Uterus (tissue), 4 donors: ENCODE data around the gene FMNL2. TPM values are rescaled to one million over a fixed set of nuclear protein-coding genes. Genes with fewer than 3 reads are reported as not detected.

Source experiments
- DNase-seq, 2 donors: peaks; one replicate each; pipeline ENCODE4 v3.0.0-alpha.2; 2019 to 2020
- H3K27ac ChIP-seq, 2 donors: fragments of 200-600 bp; sonication (generic); 1 replicate in 1 of 2; 2 replicates in 1 of 2; pipeline ENCODE4 v1.5.1; 2016 to 2018
- H3K27me3 ChIP-seq, 2 donors: fragments of 200-600 bp; sonication (generic); one replicate each; pipeline ENCODE4 v1.5.1; 2018 to 2019; ENCODE audit warnings: control low read depth in 1 of 2
- H3K36me3 ChIP-seq, 2 donors: fragments of 200-600 bp; sonication (generic); one replicate each; pipeline ENCODE4 v1.5.1; 2019; ENCODE audit warnings: control low read depth in 1 of 2
- H3K4me1 ChIP-seq, 2 donors: fragments of 200-600 bp; sonication (generic); one replicate each; pipeline ENCODE4 v1.5.1; 2018 to 2019; ENCODE audit warnings: control low read depth in 1 of 2
- H3K4me3 ChIP-seq, 2 donors: fragments of 200-600 bp; sonication (generic); 1 replicate in 1 of 2; 2 replicates in 1 of 2; pipeline ENCODE4 v1.5.1; 2018 to 2019; ENCODE audit warnings: mild to moderate bottlenecking in 1 of 2
- H3K9me3 ChIP-seq, 2 donors: fragments of 200-600 bp; sonication (generic); one replicate each; pipeline ENCODE4 v1.5.1; 2019; ENCODE audit warnings: control low read depth in 1 of 2
- CTCF ChIP-seq, 4 experiments: fragments of 200-600 bp in 2 of 4; fragments of 450-650 bp in 2 of 4; sonication (generic) in 2 of 4; IDR thresholded peaks; one replicate each; pipeline ENCODE4 v1.5.1; 2016 to 2019; ENCODE audit warnings: antibody characterized with exemption in 4 of 4, mild to moderate bottlenecking in 2 of 4, moderate library complexity in 1 of 4
- POLR2A ChIP-seq, 2 donors: fragments of 450-650 bp; IDR thresholded peaks; one replicate each; pipeline ENCODE4 v1.6.1; 2016; ENCODE audit warnings: antibody characterized with exemption in 2 of 2, mild to moderate bottlenecking in 1 of 2, moderate library complexity in 1 of 2
- intact Hi-C: fragments of 100-400 bp; cut with DNase I; formaldehyde crosslinking; loops from one replicate; pipeline ENCODE4 v1.15.1; 2023; ENCODE audit warnings: low total_unique reads
- total RNA-seq, 4 donors: library from RNA; depleted of rRNA in 3 of 4; stranded (reverse); fragments of >200 nt in 3 of 4; gene quantifications; one replicate each; pipeline versions ENCODE4 v1.1.0 to v1.2.4, GENCODE V29; 2014 to 2023
- donor health status: DM: yes; HTN: yes; CAD: no.

The FMNL2 gene
- total RNA-seq, 4 donors from 2014 or later, result 10.0 to 66.9 (median 33.4) TPM

DNA sequence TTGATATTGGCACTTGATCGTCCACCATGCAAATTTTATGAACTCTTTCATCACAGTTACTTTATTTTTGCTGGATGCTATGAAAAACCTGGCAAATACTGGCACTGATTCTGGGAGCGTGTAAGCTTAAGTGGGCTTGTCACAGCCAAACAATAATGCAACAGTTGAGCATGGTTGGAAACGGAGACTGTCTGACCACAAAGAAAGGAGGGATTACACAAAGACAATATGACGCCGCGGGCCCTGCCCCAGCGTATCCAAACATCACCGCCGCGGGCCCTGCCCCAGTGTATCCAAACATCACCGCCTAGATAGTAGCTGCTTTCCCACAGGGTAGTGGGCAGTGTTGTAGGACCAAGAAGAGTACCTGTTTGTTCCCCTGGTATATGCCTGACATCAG is 246.4 kb downstream of the FMNL2 start:
- TF ChIP-seq CTCF (IDR thresholded peaks at IDR 0.05) (no peak), POLR2A (IDR thresholded peaks at IDR 0.05) (no peak)
- Histone ChIP-seq H3K4me3 (no peak overlapping the region), H3K9me3 (no peaks in the 10 kb centered on the region), H3K36me3 (no peaks in the 10 kb centered on the region), H3K27me3 (no peaks in the 10 kb centered on the region), H3K27ac (no peak overlapping the region), H3K4me1 (peaks cover 0 to 3% of the 10 kb centered on the region in 2 donors)
- DNase-seq, result no peak
- intact Hi-C loops, result no loop called here

DNA sequence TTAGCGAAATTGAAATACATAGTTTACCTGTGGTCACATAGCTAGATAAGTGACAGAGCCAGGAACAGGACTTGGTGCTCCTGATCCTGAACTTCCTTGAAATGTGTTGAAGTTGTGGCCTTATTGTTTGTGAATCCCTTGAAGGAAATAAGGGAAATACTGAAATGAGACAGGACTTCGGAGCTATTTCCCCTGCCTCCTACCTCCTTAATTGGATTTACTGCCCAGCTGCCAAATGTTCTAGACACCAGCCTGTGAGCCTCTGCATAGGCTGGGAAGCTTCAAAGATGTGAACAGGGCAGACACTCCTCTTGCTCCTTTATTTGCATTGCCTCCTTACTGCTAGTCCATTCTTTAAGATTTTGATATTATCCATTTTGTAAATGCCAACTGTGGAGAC is 247.1 kb downstream of the FMNL2 start:
- no peak for DNase-seq
- Histone ChIP-seq H3K36me3 (no peaks in the 10 kb centered on the region), H3K27me3 (no peaks in the 10 kb centered on the region), H3K27ac (no peak overlapping the region), H3K9me3 (no peaks in the 10 kb centered on the region), H3K4me3 (no peak overlapping the region), H3K4me1 (peaks cover 0 to 3% of the 10 kb centered on the region in 2 donors)
- intact Hi-C loops, result no loop called here
- TF ChIP-seq POLR2A (IDR thresholded peaks at IDR 0.05) (no peak), CTCF (IDR thresholded peaks at IDR 0.05) (no peak)

DNA sequence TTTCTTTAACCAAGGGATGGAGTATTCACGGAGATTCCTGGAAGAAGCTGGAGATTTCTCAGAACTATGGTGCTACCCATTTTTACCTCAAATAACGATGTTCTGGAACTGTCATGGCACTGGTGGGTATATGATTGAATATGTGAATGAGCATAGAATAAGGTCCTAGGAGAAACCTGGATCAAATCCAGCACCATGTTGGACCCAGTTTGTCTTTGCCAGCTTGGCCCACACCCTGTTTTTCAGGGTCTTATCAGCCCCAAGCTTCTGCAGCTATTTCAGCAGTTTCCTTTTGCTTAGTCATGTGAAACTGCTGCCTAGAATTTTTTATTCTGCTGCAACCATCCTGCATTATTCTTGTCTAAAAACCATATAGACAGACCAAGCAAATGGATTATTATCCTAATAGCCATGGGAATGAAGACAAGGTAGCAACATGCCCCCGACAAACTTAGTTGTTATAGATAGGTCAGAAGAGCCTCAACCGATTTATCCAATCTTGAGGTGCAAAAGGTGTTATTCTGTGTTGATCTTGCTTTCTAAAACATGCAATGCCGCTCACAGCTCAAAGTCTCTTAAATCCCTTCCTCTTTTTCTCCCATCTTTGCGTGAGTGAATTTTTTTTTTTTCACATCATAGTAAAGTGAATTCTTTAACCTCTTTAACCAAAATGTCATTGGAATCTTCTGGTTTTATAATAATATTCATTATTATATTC is 248.7 kb downstream of the FMNL2 start:
- Histone ChIP-seq H3K27me3 (no peaks in the 10 kb centered on the region), H3K27ac (no peak overlapping the region), H3K36me3 (no peaks in the 10 kb centered on the region), H3K4me3 (no peak overlapping the region), H3K9me3 (no peaks in the 10 kb centered on the region), H3K4me1 (no peaks in the 10 kb centered on the region)
- TF ChIP-seq CTCF (IDR thresholded peaks at IDR 0.05), result no peak
- TF ChIP-seq POLR2A (IDR thresholded peaks at IDR 0.05), result no peak
- intact Hi-C loops, result no loop called here
- DNase-seq, result no peak

DNA sequence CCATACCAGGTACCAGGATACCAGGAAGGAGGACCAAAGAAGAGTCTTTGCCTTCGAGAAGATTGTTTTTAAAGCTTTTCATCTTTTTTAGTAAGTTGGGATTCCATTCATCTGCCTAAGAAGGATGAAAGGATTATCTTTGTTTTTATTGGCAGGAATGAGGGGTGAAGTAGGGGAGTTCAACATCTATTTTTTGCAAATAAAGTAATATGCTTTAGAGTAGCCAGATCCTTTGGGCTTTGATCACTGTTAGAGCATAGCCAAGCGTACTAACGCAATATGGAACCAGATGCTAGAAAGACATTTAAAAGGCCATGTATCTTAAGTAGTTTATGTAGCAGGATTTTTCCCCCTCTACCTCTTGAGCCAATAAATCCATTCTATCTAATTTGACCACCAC is 249.3 kb downstream of the FMNL2 start:
- no peak overlapping the region for H3K27ac ChIP-seq
- no peak for DNase-seq
- no peaks in the 10 kb centered on the region for H3K36me3 ChIP-seq
- H3K4me3 ChIP-seq, result no peak overlapping the region
- H3K27me3 ChIP-seq, result no peaks in the 10 kb centered on the region
- intact Hi-C loops, result no loop called here
- no peaks in the 10 kb centered on the region for H3K9me3 ChIP-seq
- no peak for TF ChIP-seq CTCF (IDR thresholded peaks at IDR 0.05)
- no peaks in the 10 kb centered on the region for H3K4me1 ChIP-seq

DNA sequence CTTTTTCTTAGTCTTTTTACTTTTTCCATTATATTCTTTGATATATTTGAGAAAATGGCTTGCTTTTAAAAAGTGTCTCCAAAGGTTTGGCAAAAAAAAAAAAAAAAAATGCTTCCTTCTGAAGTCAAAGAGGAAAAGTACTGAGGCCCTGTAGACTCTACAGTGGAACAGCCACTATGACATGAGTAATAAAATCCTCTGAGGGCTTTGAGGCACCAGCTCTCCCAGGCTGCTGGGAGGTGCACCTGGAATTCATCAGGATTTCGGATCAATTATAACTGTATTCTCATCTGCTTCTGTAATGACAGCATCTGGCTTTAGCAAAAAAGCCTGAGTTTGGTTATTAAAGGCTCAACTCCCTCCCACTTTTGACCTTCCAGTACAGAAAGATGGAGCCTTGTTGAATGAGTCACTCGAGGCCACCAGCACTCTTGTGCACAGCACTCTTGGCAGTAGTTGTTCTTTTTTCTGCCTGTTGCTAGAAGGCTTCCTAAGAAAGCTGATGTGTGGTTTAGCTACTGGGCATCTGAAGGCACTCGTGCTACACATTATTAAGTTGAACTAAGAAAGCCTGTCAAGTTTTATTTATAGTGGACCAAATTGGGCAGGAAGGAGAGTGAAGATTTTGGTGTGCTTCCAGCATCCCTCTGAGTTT is 251.0 kb downstream of the FMNL2 start:
- Histone ChIP-seq H3K4me1 (no peaks in the 10 kb centered on the region), H3K27me3 (no peaks in the 10 kb centered on the region), H3K4me3 (no peak overlapping the region), H3K36me3 (no peaks in the 10 kb centered on the region), H3K9me3 (no peaks in the 10 kb centered on the region), H3K27ac (no peak overlapping the region)
- DNase-seq, result no peak
- intact Hi-C loops, result no loop called here
- TF ChIP-seq CTCF (IDR thresholded peaks at IDR 0.05) (no peak), POLR2A (IDR thresholded peaks at IDR 0.05) (no peak)
